ENCODE results near the gene GAGE12J.
"Not testable (repeated sequence)": the region's sequence is repeated elsewhere in the genome, so short reads cannot be mapped to it uniquely, and the experiment has no call there.

The GAGE12J gene

GRCh38 chrX:49312176-49312575, 9.7 kb upstream of the GAGE12J start:
- no peak for DNase-seq

DNA sequence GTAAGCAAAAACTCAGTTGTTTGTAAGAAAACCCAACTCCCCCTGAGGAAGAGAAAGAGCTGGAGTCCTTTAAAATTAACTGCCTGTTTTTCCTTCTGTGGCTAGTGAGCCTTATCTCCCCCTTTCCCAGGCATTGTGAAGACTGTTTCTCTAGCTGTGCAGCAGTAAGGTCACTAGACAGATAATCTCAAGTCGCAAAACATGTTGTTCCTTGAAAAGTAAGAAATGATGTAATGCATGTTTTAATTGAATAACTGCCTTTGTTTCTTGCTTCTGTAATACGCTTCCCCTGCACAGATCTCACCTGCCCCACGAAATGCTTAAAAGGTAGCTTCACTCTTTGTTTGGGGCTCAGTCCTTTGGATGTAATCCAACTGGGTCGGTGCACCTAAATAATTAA, 5.8 kb upstream of the GAGE12J start:
- no peak for DNase-seq

GRCh38 chrX:49322266-49322665, 429 bp downstream of the GAGE12J start:
- not testable (repeated sequence) for DNase-seq

DNA sequence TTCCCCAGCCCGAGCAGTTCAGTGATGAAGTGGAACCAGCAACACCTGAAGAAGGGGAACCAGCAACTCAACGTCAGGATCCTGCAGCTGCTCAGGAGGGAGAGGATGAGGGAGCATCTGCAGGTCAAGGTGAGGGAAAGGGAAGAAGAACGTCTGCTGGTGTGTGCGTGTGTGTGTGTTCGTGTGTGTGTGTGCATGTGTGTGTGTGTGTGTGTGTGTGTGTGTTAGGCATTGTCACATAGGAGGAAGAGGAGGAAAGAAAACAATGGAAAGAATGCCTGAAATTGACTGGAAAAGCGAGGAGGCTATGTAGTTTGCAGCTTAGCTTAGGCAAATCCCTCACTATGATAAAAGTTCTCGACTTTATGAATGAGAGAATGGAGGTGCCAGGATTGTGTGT, 1.9 kb downstream of the GAGE12J start:
- not testable (repeated sequence) for DNase-seq

GRCh38 chrX:49330421-49330820, 8.6 kb downstream of the GAGE12J start:
- DNase-seq = not testable (repeated sequence)

GRCh38 chrX:49331282-49331681, 9.4 kb downstream of the GAGE12J start, which contains the start of gene GAGE13:
Gene GAGE13 (plus strand): TSS chrX:49331582. CDS start chrX:49332738, 1,156 bp downstream.
- not testable (repeated sequence) for DNase-seq

GRCh38 chrX:49331841-49332240, 10.0 kb downstream of the GAGE12J start:
- DNase-seq = not testable (repeated sequence)

- not testable (repeated sequence) for DNase-seq
These were observed 19.6 kb downstream of the GAGE12J start for GRCh38 chrX:49341449-49341848.

GRCh38 chrX:49344496-49345175, 22.8 kb downstream of the GAGE12J start:
- not testable (repeated sequence) for DNase-seq

GRCh38 chrX:49345402-49345801, 23.6 kb downstream of the GAGE12J start:
- DNase-seq = not testable (repeated sequence)

- not testable (repeated sequence) for DNase-seq
These were observed 24.3 kb downstream of the GAGE12J start for GRCh38 chrX:49346150-49346549.
